Hepatocyte (in vitro differentiated cells): ENCODE data around the gene ARL6IP1. TPM values are rescaled to one million over a fixed set of nuclear protein-coding genes. Genes with fewer than 3 reads are reported as not detected.

Source experiments
- DNase-seq: peaks from one replicate; pipeline ENCODE4 v3.0.0-alpha.2; 2016; ENCODE audit warnings: low spot score
- H2AFZ ChIP-seq: fragments of 200-600 bp; sonication (generic); 2 replicates; pipeline ENCODE4 v1.6.0; 2016; ENCODE audit warnings: antibody characterized with exemption, mild to moderate bottlenecking
- H3K27ac ChIP-seq: fragments of 200-600 bp; sonication (generic); 2 replicates; pipeline ENCODE4 v1.5.1; 2016; ENCODE audit warnings: mild to moderate bottlenecking
- H3K27me3 ChIP-seq: fragments of 200-600 bp; sonication (generic); 2 replicates; pipeline ENCODE4 v1.6.1; 2016
- H3K36me3 ChIP-seq: fragments of 200-600 bp; sonication (generic); replicated peaks from 2 replicates; pipeline ENCODE4 v1.5.1; 2016; ENCODE audit warnings: low read depth; ENCODE audit not compliant: insufficient read depth
- H3K4me1 ChIP-seq: fragments of 200-600 bp; sonication (generic); 2 replicates; pipeline ENCODE4 v1.5.1; 2016; ENCODE audit warnings: mild to moderate bottlenecking, moderate library complexity; ENCODE audit not compliant: insufficient read depth
- H3K4me2 ChIP-seq: fragments of 200-600 bp; sonication (generic); 2 replicates; pipeline ENCODE4 v1.6.0; 2016
- H3K4me3 ChIP-seq: fragments of 200-600 bp; sonication (generic); 2 replicates; pipeline ENCODE4 v1.5.1; 2016; ENCODE audit warnings: mild to moderate bottlenecking
- H3K79me2 ChIP-seq: fragments of 200-600 bp; sonication (generic); 2 replicates; pipeline ENCODE4 v1.6.0; 2017; ENCODE audit warnings: mild to moderate bottlenecking
- H3K9me2 ChIP-seq: fragments of 200-600 bp; sonication (generic); replicated peaks from 2 replicates; pipeline ENCODE4 v1.6.0; 2017; ENCODE audit warnings: mild to moderate bottlenecking; ENCODE audit not compliant: insufficient read depth
- H3K9me3 ChIP-seq: fragments of 200-600 bp; sonication (generic); 2 replicates; pipeline ENCODE4 v1.5.1; 2016; ENCODE audit warnings: low read depth, mild to moderate bottlenecking
- H4K20me1 ChIP-seq: fragments of 200-600 bp; sonication (generic); 2 replicates; pipeline ENCODE4 v1.6.0; 2016; ENCODE audit warnings: mild to moderate bottlenecking; ENCODE audit not compliant: insufficient read depth, poor library complexity, severe bottlenecking
- CTCF ChIP-seq: fragments of 200-600 bp; sonication (generic); IDR thresholded peaks from 2 replicates; pipeline ENCODE4 v1.5.1; 2016; ENCODE audit warnings: antibody characterized with exemption, mild to moderate bottlenecking; ENCODE audit not compliant: poor library complexity
- EZH2 ChIP-seq: fragments of 200-600 bp; sonication (generic); IDR thresholded peaks from 2 replicates; pipeline ENCODE4 v1.6.1; 2016; ENCODE audit warnings: antibody characterized with exemption, mild to moderate bottlenecking, borderline replicate concordance
- EZH2phosphoT487 ChIP-seq: fragments of 200-600 bp; sonication (generic); IDR thresholded peaks from one replicate; pipeline ENCODE4 v1.6.1; 2018; ENCODE audit warnings: antibody characterized with exemption, mild to moderate bottlenecking, low read depth, moderate library complexity; ENCODE audit not compliant: unreplicated experiment, severe bottlenecking
- WGBS: methylation state at CpG from one replicate; pipeline ENCODE4 v1.1.6; 2016; ENCODE audit warnings: low lambda C conversion rate; ENCODE audit errors: missing lambda C conversion rate; 5-methylcytosine and 5-hydroxymethylcytosine counted together
- polyA plus RNA-seq: library from polyadenylated mRNA; unstranded; fragments of >200 nt; fragmentation: Nextera tagmentation; extraction: Ambion mirVana; gene quantifications from 2 replicates; pipeline ENCODE4 v1.2.1, GENCODE V29; 2016
- total RNA-seq: library from RNA; depleted of rRNA; stranded (reverse); fragments of >200 nt; gene quantifications from 2 replicates; pipeline ENCODE4 v1.2.3, GENCODE V29; 2014

The ARL6IP1 gene
- total and polyA plus RNA-seq, 2 experiments from 2014 or later: 179 to 239 TPM

GRCh38 chr16:18811925-18812324 is 10.6 kb upstream of the ARL6IP1 start:
- 90% methylated on average over 3 of the region's 3 CpGs for WGBS

DNA sequence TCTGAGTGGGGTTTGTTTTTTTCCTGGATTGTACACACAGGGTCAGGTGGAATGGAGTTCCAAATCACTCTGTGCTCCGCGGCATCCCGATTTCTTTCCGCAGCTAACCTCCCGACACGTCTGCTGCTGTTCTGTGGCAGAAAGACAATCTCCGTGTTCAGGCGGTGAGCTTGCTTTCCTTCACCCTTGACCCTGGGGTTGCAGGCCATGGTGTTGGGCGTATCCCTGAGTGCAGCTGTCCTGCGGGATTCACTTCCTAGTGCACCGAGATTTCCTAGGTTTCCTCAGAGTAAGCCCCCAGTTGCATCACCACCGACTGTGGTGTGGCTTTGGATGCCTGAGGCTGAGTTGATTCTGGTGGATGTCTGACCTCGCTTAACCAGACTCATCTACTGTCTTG is 7.8 kb upstream of the ARL6IP1 start:
- no peak overlapping the region for H3K27ac ChIP-seq
- H3K4me3 ChIP-seq: no peak overlapping the region
- H3K79me2 ChIP-seq: no peaks in the 10 kb centered on the region
- DNase-seq: no peak
- H3K4me2 ChIP-seq: no peak overlapping the region
- H3K9me3 ChIP-seq: no peaks in the 10 kb centered on the region
- 92% methylated on average over 13 of the region's 13 CpGs for WGBS
- no peaks in the 10 kb centered on the region for H4K20me1 ChIP-seq
- no peak for TF ChIP-seq EZH2
- TF ChIP-seq EZH2phosphoT487: no peak
- no peak for TF ChIP-seq CTCF
- no peaks in the 10 kb centered on the region for H3K9me2 ChIP-seq
- no peak overlapping the region for H2AFZ ChIP-seq
- H3K27me3 ChIP-seq: no peaks in the 10 kb centered on the region
- peaks cover 9% of the 10 kb centered on the region for H3K36me3 ChIP-seq
- no peaks in the 10 kb centered on the region for H3K4me1 ChIP-seq

More at GRCh38 chr16:18811925-18812324, 10.6 kb upstream of the ARL6IP1 start:
- no peak overlapping the region for H3K27ac ChIP-seq
- no peak overlapping the region for H3K4me3 ChIP-seq
- no peak overlapping the region for H3K4me2 ChIP-seq
- H3K4me1 ChIP-seq: no peaks in the 10 kb centered on the region
- no peak for DNase-seq
- no peak for TF ChIP-seq CTCF
- no peak for TF ChIP-seq EZH2phosphoT487
- TF ChIP-seq EZH2: no peak
- H3K9me3 ChIP-seq: no peaks in the 10 kb centered on the region
- H2AFZ ChIP-seq: no peak overlapping the region
- no peaks in the 10 kb centered on the region for H4K20me1 ChIP-seq
- no peaks in the 10 kb centered on the region for H3K9me2 ChIP-seq
- H3K36me3 ChIP-seq: peaks cover 9% of the 10 kb centered on the region
- H3K27me3 ChIP-seq: no peaks in the 10 kb centered on the region
- no peaks in the 10 kb centered on the region for H3K79me2 ChIP-seq

- Histone ChIP-seq H3K4me1 (no peaks in the 10 kb centered on the region), H3K79me2 (peaks cover 5% of the 10 kb centered on the region), H3K4me3 (no peak overlapping the region), H4K20me1 (peaks cover 2% of the 10 kb centered on the region), H3K4me2 (no peak overlapping the region), H3K36me3 (no peaks in the 10 kb centered on the region), H3K27me3 (no peaks in the 10 kb centered on the region), H3K9me3 (no peaks in the 10 kb centered on the region), H3K27ac (no peak overlapping the region), H2AFZ (no peak overlapping the region), H3K9me2 (no peaks in the 10 kb centered on the region)
- WGBS: 35% methylated on average over 2 of the region's 2 CpGs
- TF ChIP-seq EZH2phosphoT487 (no peak), CTCF (no peak), EZH2 (no peak)
- DNase-seq: no peak
Observed at GRCh38 chr16:18805257-18805773, 4.0 kb upstream of the ARL6IP1 start.

GRCh38 chr16:18804540-18804939 is 3.2 kb upstream of the ARL6IP1 start:
- Histone ChIP-seq H4K20me1 (peaks cover 10% of the 10 kb centered on the region), H2AFZ (no peak overlapping the region), H3K9me2 (no peaks in the 10 kb centered on the region), H3K27me3 (no peaks in the 10 kb centered on the region), H3K4me3 (no peak overlapping the region), H3K36me3 (no peaks in the 10 kb centered on the region), H3K79me2 (peaks cover 13% of the 10 kb centered on the region), H3K4me1 (peaks cover 7% of the 10 kb centered on the region), H3K4me2 (no peak overlapping the region), H3K9me3 (no peaks in the 10 kb centered on the region), H3K27ac (no peak overlapping the region)
- no peak for TF ChIP-seq EZH2
- no peak for TF ChIP-seq EZH2phosphoT487
- no peak for TF ChIP-seq CTCF
- DNase-seq: no peak
- WGBS: 54% methylated on average over 3 of the region's 3 CpGs
